HepG2 (cell line): Measurements from ENCODE around the gene NDRG3. TPM values are rescaled to one million over a fixed set of nuclear protein-coding genes. Genes with fewer than 3 reads are reported as not detected.

Source experiments
- AGO1 ChIP-seq: fragments of 200-400 bp; formaldehyde crosslinking; IDR thresholded peaks from 2 replicates; pipeline ENCODE4 v1.6.1; 2017; ENCODE audit warnings: mild to moderate bottlenecking, low read depth, low read length, moderate library complexity; ENCODE audit not compliant: poor library complexity, severe bottlenecking
- ARNT ChIP-seq: fragments of 450-650 bp; IDR thresholded peaks from 2 replicates; pipeline ENCODE4 v1.6.1; 2017
- ATF4 ChIP-seq, 2 experiments: fragments of 450-650 bp in 1 of 2; sonication (generic) in 1 of 2; formaldehyde crosslinking; IDR thresholded peaks; 2 replicates each; pipeline versions ENCODE4 v1.5.0 to v1.8.0; 2020 to 2022; ENCODE audit warnings: mild to moderate bottlenecking in 1 of 2, missing genetic modification reagents in 1 of 2
- DNMT3B ChIP-seq: conservative IDR thresholded peaks from 2 replicates; pipeline ENCODE4 v1.6.1; 2016; ENCODE audit warnings: missing biosample characterization, control low read depth
- E2F2 ChIP-seq: sonication (generic); formaldehyde crosslinking; IDR thresholded peaks from 2 replicates; pipeline ENCODE4 v1.4.0; 2020; ENCODE audit warnings: missing genetic modification reagents, borderline replicate concordance
- EEA1 ChIP-seq: sonication (generic); formaldehyde crosslinking; IDR thresholded peaks from 2 replicates; pipeline ENCODE4 v1.5.1; 2020; ENCODE audit warnings: mild to moderate bottlenecking, missing genetic modification reagents, borderline replicate concordance
- ELF1 ChIP-seq: sonication (generic); formaldehyde crosslinking; IDR thresholded peaks from 2 replicates; pipeline ENCODE4 v1.4.0; 2020; ENCODE audit warnings: missing genetic modification reagents
- ISX ChIP-seq: sonication (generic); formaldehyde crosslinking; conservative IDR thresholded peaks from 2 replicates; pipeline ENCODE4 v1.5.0; 2020; ENCODE audit warnings: missing genetic modification reagents
- JUN ChIP-seq: sonication (generic); formaldehyde crosslinking; IDR thresholded peaks from 2 replicates; pipeline ENCODE4 v1.4.0; 2020; ENCODE audit warnings: mild to moderate bottlenecking, missing genetic modification reagents
- MXI1 ChIP-seq: IDR thresholded peaks from 3 replicates; pipeline ENCODE4 v1.6.1; 2012; ENCODE audit warnings: low read depth, low read length, inconsistent platforms, borderline replicate concordance
- NFYC ChIP-seq: IDR thresholded peaks from 2 replicates; pipeline ENCODE4 v1.6.1; 2016; ENCODE audit warnings: missing genetic modification reagents, missing compliant biosample characterization
- ONECUT2 ChIP-seq: sonication (generic); formaldehyde crosslinking; IDR thresholded peaks from 2 replicates; pipeline ENCODE4 v1.4.0; 2020; ENCODE audit warnings: missing genetic modification reagents
- POLR2G ChIP-seq: fragments of 200-400 bp; formaldehyde crosslinking; IDR thresholded peaks from 2 replicates; pipeline ENCODE4 v1.6.1; 2018; ENCODE audit warnings: mild to moderate bottlenecking, low read depth, low read length, moderate library complexity
- RFX3 ChIP-seq: IDR thresholded peaks from 2 replicates; pipeline ENCODE4 v1.6.1; 2016; ENCODE audit warnings: missing biosample characterization, missing genetic modification reagents
- TCF7L2 ChIP-seq: IDR thresholded peaks from 2 replicates; pipeline ENCODE4 v1.6.1; 2011; ENCODE audit warnings: mild to moderate bottlenecking, low read depth, low read length, moderate library complexity
- TIGD3 ChIP-seq: sonication (generic); formaldehyde crosslinking; IDR thresholded peaks from 2 replicates; pipeline ENCODE4 v1.5.1; 2020; ENCODE audit warnings: mild to moderate bottlenecking, missing genetic modification reagents, borderline replicate concordance
- ZBTB14 ChIP-seq: sonication (generic); formaldehyde crosslinking; IDR thresholded peaks from 2 replicates; pipeline ENCODE4 v1.4.0; 2020; ENCODE audit warnings: missing genetic modification reagents
- ZFY ChIP-seq: sonication (generic); formaldehyde crosslinking; IDR thresholded peaks from 2 replicates; pipeline ENCODE4 v1.4.0; 2020; ENCODE audit warnings: missing genetic modification reagents
- ZIK1 ChIP-seq: sonication (generic); formaldehyde crosslinking; IDR thresholded peaks from 2 replicates; pipeline ENCODE4 v1.5.0; 2020; ENCODE audit warnings: mild to moderate bottlenecking, low read depth, missing genetic modification reagents, borderline replicate concordance
- ZNF350 ChIP-seq: sonication (generic); formaldehyde crosslinking; IDR thresholded peaks from 2 replicates; pipeline ENCODE4 v1.4.0; 2020; ENCODE audit warnings: mild to moderate bottlenecking, low read depth, missing genetic modification reagents, borderline replicate concordance
- ZNF605 ChIP-seq: sonication (generic); formaldehyde crosslinking; IDR thresholded peaks from 2 replicates; pipeline ENCODE4 v1.8.0; 2022; ENCODE audit warnings: mild to moderate bottlenecking, missing genetic modification reagents
- polyA plus RNA-seq, 8 experiments: library from polyadenylated mRNA; depleted of rRNA in 3 of 8; stranded (reverse) in 7 of 8; unstranded in 1 of 8; fragments of >200 nt; fragmentation: Illumina TruSeq in 4 of 8; extraction: Trizol in 4 of 8; gene quantifications; 2 replicates each; pipeline versions ENCODE4 v1.2.1 to v1.2.3, GENCODE V29; 2011 to 2016; ENCODE audit warnings: low read depth in 4 of 8, missing spikeins in 1 of 8, mixed read lengths in 1 of 8; ENCODE audit not compliant: insufficient read depth in 1 of 8
- total RNA-seq, 5 experiments: library from RNA; depleted of rRNA; stranded (reverse); fragments of >200 nt; fragmentation: Illumina TruSeq; extraction: Trizol; gene quantifications; 2 replicates each; pipeline ENCODE4 v1.2.3, GENCODE V29; 2016; ENCODE audit warnings: low read depth in 1 of 5
- TF ChIP-seq, protein P1 (sequence below): sonication (generic); formaldehyde crosslinking; conservative IDR thresholded peaks from 2 replicates; pipeline ENCODE4 v1.5.0; 2020; ENCODE audit warnings: missing genetic modification reagents
- TF ChIP-seq, protein P2 (sequence below): IDR thresholded peaks from 2 replicates; pipeline ENCODE4 v1.6.1; 2016

The NDRG3 gene
- total and polyA plus RNA-seq, 2 of the 13 experiments (the other 11 are each of a cell fraction or from before 2014, with no cell fraction given) = 36.0 to 40.5 TPM

- TF ChIP-seq ATF4 (CRISPR knock-in tag; IDR thresholded peaks at IDR 0.05) = no peak
- no peak for TF ChIP-seq ZIK1 (CRISPR knock-in tag)
- TF ChIP-seq AGO1 = no peak
- TF ChIP-seq ZNF350 (CRISPR knock-in tag) = peak; percentile 54; the same call in 1 of the 2 replicates
- TF ChIP-seq, protein P1, sequence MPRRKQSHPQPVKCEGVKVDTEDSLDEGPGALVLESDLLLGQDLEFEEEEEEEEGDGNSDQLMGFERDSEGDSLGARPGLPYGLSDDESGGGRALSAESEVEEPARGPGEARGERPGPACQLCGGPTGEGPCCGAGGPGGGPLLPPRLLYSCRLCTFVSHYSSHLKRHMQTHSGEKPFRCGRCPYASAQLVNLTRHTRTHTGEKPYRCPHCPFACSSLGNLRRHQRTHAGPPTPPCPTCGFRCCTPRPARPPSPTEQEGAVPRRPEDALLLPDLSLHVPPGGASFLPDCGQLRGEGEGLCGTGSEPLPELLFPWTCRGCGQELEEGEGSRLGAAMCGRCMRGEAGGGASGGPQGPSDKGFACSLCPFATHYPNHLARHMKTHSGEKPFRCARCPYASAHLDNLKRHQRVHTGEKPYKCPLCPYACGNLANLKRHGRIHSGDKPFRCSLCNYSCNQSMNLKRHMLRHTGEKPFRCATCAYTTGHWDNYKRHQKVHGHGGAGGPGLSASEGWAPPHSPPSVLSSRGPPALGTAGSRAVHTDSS (CRISPR knock-in tag) = no peak
- no peak for TF ChIP-seq NFYC (CRISPR knock-in tag)
- TF ChIP-seq, protein P2, sequence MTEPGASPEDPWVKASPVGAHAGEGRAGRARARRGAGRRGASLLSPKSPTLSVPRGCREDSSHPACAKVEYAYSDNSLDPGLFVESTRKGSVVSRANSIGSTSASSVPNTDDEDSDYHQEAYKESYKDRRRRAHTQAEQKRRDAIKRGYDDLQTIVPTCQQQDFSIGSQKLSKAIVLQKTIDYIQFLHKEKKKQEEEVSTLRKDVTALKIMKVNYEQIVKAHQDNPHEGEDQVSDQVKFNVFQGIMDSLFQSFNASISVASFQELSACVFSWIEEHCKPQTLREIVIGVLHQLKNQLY (CRISPR knock-in tag) = 0 out of 2 replicates have a peak, but pooled peaks have one; percentile 24
- TF ChIP-seq TCF7L2 = no peak
- no peak for TF ChIP-seq E2F2 (CRISPR knock-in tag)
- no peak for TF ChIP-seq TIGD3 (CRISPR knock-in tag)
- TF ChIP-seq ONECUT2 (CRISPR knock-in tag) = no peak
- no peak for TF ChIP-seq ZFY (CRISPR knock-in tag)
- peak; percentile 97 for TF ChIP-seq JUN
- peak; percentile 81 for TF ChIP-seq DNMT3B (CRISPR knock-in tag)
- TF ChIP-seq ZBTB14 (CRISPR knock-in tag) = no peak
- TF ChIP-seq MXI1 = peak; percentile 85; the same call in 1 of the 3 replicates
- peak; percentile 50 for TF ChIP-seq ELF1 (CRISPR knock-in tag)
- no peak for TF ChIP-seq ARNT
- no peak for TF ChIP-seq ISX (CRISPR knock-in tag)
- no peak for TF ChIP-seq EEA1
- TF ChIP-seq POLR2G = peak; percentile 75
- TF ChIP-seq ZNF605 (CRISPR knock-in tag) = no peak
- no peak for TF ChIP-seq RFX3 (CRISPR knock-in tag)
These were observed 138.1 kb downstream of the NDRG3 start (continued) for GRCh38 chr20:36607586-36608387.
